ENCODE results near the gene GPATCH3.
"Not testable (repeated sequence)": the region's sequence is repeated elsewhere in the genome, so short reads cannot be mapped to it uniquely, and the experiment has no call there.

GPATCH3 gene

GRCh38 chr1:26912147-26912490, 11.9 kb upstream of the GPATCH3 start:
- DNase-seq = no peak

- no peak for DNase-seq
These were observed 11.3 kb upstream of the GPATCH3 start for GRCh38 chr1:26911399-26912146.

DNA sequence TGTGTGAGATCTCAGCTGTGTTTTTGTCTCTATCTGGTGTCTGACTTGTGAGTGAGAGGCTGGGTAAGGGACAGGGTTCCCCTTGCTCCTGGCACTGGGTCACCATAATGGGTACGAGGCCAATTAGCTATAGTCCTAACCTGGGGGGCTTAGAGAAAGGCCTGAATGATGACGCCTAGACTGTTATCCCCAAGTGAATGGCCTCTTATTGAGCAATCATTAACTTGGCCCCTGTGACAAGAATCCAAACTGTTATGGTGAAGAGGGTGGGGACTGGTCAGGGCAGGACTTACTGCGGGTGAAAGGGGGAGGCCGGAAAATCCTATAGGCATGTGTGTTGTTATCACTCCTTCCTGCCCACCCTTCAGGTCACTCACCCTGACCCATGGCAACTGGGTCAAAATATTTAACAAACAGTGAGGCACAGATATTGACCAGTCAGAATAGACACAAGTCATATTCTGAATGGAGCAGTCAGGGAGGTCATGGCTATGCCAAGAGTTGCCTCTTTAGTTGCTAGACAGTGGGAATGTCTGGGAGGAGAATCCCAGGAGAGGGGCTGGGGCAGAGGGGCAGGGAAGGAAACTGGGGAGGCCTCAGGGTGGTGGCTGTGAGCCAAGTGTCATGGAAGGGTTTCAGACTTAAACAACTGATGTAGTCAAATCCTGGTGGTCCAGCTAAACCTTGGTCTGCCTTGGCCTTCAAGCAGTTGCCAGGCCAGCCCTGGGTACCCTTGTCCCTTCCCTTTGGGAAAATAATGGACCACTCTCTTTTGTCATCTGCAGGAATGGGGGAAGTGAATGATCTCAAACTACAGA, 10.3 kb upstream of the GPATCH3 start:
- no peak for DNase-seq

GRCh38 chr1:26909951-26910342, 9.7 kb upstream of the GPATCH3 start:
- DNase-seq = no peak

DNA sequence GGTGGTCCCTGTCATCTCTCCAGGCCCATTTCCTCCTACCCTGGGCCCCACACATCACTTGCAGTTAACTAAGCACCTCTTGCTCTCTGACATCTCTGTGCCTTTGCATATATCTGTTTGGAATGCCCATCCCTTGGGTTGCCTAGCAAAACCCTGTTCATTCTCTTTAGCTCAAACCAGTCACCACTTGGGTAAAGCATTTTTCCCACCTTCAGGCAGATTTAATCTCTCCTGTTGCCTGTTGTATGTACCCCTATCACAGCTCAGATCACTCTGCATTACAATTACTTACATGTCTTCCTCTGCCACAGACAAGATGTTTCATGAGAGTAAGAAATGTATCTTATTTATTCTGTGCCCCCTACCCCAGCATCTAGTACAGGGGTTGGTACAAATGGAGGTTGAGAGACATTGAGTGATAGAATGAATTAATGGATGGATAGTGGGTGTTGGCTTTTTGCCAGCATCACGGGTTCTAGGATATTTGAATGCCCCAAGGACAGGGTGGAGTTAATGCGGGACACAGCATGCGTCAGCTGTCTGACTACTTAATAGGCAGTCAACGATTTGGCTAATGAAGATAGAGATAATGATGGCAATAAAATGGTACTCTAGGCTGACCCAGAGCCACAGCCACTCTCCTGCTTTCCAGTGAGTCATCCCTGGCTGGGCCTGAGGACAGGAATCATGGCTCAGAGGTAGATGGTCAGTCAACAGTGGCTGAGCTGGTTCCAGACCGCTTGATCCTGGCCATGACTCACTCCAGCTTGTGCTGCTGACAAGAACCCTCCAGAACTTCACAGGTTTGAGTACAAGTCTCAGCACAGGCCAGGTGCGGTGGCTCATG, 7.0 kb upstream of the GPATCH3 start:
- DNase-seq = peak; percentile 18

- DNase-seq = no peak
These were observed 696 bp upstream of the GPATCH3 start for GRCh38 chr1:26900815-26901511.

DNA sequence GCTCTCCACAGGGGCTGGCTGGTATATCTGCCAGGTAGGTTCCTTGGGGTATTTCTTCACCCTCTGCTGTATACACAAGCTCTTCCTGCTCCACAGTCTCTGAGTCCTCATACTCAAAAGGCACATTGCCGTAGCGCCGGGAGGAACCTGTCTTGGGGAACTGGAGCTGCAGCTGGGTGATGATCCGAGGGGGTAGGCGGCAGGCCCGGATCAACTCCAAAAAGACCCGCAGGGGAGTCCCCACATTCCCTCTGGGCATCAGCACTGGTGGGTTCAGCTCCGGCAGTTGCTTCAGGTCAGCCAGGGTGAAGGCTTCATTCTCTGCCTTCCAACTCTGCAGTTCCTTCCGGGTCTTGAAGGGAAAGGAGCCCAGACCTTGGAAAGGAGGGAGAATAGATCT, 2.9 kb downstream of the GPATCH3 start:
- DNase-seq = no peak

DNA sequence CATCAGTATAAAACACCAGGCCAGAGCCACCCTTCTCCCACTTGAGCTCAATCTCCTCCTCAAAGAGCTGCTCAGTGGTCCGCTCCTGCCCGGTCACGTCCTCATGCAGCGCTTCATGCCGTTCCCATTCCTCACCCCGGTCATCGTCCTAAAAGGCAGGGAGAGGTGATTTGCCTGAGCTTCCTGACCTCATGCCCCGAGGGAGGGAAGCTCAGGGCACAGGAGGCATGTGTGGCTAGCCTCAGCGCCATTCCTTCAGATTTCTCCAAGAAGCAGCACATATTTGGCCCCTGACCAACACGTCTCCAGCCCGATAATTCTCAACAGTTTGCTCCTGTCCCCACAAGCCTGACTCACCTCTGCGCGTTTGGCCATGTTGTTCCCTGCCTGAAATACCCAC, 6.0 kb downstream of the GPATCH3 start:
- DNase-seq = no peak

GRCh38 chr1:26890467-26890796, 9.8 kb downstream of the GPATCH3 start:
- DNase-seq = peak; percentile 6

DNA sequence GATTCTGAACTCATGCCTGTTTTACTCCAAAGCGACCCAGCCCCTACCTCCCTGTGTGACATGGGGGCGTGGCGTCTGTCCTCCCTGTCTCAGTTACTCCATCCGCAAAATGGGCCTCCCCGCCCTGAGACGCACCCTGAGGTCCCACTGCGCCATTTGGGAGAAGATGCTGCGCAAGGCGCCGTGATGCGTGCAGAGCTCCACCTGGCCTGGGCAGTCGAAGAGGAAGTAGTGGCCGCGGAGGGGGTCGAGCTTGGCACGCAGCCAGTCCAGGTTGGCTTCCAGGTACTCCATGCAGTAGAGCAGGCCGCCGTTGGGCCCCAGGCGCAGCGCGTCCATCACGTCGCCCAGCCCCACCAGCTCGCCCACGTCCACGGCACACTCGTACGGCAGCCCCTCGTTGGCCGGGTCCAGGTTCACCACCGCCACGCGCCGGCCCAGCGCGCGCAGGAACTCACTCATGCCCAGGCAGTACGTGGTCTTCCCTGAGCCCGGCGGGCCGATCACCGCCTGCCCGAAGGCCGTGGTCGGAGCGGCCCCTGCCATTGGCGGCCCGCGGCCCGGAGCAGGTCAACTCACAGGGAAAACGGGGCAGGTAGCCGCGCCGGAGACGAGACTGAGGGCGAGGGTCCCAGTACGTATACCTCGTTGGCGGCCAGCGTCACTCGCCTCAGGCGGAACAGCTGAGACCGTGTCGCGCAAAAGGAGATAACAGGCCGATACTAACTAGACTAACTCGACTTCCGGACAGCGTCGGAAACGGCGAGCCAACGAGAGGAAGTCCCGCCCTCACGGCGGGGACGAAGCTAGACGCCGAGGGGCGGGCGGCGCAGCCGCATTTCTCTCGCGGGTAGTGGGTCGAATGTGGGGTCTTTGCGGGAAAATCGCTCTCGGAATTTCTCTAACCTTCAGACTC, 10.5 kb downstream of the GPATCH3 start, which contains the start of gene GPN2:
GPN2 (minus strand) TSS at position 733 of the 916 bp plus-strand sequence; CDS start at position 546, 187 bp downstream.
- DNase-seq = peak; percentile 69

DNA sequence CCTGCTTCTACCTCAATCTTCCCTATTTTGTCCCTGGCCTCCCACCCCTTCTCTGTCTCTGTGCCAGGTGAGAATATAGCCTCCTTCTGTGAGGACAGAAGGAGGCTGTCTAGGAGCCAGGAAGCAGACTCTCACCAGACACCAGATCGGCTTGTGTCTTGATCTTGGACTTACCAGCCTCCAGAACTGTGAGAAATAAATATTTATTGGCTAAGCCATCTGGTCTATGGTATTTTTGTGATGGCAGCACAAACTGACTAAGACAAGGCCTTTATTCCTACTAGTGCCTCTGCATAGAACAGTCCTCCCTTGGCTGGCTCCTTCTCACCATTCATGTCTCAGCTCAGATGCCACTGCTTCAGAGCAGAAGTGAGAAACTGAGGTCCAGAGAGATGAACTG, 12.0 kb downstream of the GPATCH3 start:
- DNase-seq = no peak

DNA sequence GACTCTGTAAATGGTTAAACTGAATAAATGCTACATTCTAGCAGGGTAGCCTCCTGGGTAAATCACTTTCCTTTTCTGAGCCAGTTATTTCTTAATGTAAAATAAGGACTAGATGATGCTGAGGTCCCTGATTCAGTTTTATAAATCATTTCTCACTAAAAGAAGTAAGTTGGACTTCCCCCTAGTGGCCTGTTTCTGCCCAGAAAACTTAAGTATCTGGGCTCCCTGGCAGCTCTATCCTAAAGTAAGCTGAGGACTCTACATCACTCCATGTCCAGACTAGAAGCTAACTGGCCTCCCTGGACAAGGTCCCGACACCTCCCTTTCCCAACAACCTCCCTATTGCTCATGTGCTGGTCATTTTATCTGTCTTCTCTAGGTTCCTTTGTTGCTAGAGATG, 13.1 kb downstream of the GPATCH3 start:
- DNase-seq = peak; percentile 22

DNA sequence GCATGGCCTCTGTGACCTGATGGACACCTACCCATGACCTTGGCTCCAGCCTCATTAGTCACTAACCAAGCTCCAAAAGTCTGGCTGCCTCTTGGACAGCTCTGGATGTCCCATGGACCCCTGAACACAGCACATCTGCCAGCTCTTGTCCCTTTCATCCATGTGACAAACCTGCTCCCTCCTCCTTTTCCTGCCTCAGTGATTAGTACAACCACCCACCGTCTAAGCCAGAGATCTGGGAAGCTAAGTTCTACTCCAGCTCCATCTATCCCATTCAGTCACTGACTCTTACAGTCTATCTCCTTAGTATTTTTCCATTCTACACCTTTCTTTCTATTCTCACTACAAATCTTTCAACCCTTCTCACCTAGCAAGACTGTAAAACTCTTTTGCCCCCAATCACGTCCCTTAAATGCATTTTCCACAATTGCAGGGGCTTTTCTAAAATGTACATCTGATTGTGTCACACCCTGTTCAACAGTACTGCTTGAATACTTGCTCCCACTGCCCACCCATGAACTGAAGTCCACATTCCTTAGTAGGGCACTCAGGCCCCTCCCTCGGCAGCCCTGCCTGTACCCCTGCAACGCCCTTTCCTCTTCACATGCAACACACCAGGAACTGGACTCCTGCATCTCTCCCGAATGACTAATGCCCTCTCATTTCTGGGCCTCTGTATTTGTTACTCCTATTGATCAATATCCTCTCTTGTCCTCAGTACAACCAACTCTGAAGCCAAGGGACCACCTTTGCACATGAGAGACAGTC, 17.4 kb downstream of the GPATCH3 start:
- DNase-seq = no peak

DNA sequence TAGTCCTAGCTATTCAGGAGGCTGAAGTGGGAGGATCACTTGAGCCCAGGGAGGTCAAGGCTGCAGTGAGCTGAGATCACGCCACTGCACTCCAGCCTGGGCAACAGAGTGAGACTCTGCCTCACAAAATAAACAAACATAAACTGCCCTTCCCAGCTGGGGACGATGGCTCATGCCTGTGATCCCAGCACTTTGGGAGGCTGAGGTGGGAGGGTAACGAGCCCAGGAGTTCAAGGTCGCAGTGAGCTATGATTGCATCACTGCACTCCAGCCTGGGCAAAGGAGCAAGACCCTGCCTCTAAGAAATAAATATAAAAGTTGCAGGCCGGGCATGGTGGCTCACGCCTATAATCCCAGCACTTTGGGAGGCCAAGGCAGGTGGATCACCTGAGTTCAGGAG, 18.7 kb downstream of the GPATCH3 start:
- not testable (repeated sequence) for DNase-seq

- no peak for DNase-seq
These were observed 20.5 kb downstream of the GPATCH3 start for GRCh38 chr1:26879793-26880192.

GRCh38 chr1:26877326-26877725, 22.9 kb downstream of the GPATCH3 start:
- no peak for DNase-seq

GRCh38 chr1:26874896-26875295, 25.4 kb downstream of the GPATCH3 start:
- no peak for DNase-seq

- not testable (repeated sequence) for DNase-seq
These were observed 27.2 kb downstream of the GPATCH3 start for GRCh38 chr1:26873097-26873496.

DNA sequence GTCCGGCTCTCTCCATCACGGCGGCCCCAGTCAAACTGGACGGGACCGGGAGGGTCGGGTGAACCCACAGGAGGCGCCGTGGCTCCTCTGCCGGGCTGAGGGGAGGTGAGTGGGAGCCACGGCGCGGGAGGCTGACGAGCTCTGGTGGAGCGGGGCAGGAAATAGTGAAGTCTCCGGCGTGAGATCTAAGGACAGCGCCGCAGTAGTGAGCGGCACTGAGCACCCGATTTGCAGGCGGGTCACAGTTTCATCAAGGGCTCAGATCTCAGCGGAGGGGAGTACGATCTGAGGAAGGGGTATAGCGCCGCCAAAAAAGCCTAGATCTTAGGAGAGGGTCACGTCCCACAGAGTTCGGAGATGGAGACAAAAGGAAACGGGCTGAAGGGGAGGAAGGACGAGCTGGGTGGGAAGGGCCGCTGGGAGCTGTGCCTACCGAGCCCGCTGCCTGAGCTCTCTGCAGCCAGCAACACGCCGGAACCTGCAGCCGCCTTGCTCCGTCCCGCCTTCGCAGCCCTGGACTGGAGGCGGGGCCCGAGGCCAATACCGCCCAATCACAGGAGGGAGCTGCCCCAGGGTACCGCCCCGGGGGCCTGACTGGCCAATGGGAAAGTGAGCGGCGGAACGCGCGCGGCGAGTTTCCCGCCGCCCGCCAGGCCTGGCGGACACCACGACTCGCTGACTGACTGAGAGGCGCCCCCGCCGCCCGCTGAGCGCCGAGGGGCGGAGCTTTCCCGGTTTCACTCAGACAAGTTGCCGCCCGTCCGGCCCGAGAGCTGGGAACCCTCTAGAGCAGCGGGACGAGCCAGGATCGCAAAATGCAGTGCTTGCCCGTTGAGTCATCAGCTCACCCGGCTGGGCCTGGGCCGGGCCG, 35.4 kb downstream of the GPATCH3 start:
- peak; percentile 98 for DNase-seq

- no peak for DNase-seq
These were observed 36.6 kb downstream of the GPATCH3 start for GRCh38 chr1:26863685-26864077.
